Karpas-422 (cell line): ENCODE measurements around the gene MSANTD1. TPM values are rescaled to one million over a fixed set of nuclear protein-coding genes. Genes with fewer than 3 reads are reported as not detected.

Experiments
- DNase-seq: peaks from one replicate; pipeline ENCODE4 v3.0.0-alpha.2; 2015
- H2AFZ ChIP-seq: fragments of 200-600 bp; sonication (generic); 2 replicates; pipeline ENCODE4 v1.6.1; 2014; ENCODE audit warnings: antibody characterized with exemption, low read length, mixed read lengths
- H3K27ac ChIP-seq: fragments of 200-600 bp; sonication (generic); 2 replicates; pipeline ENCODE4 v1.5.1; 2014; ENCODE audit warnings: mild to moderate bottlenecking, low read length, moderate library complexity
- H3K27me3 ChIP-seq: fragments of 200-600 bp; sonication (generic); 2 replicates; pipeline ENCODE4 v1.6.1; 2014; ENCODE audit warnings: low read length, mixed read lengths
- H3K36me3 ChIP-seq: fragments of 200-600 bp; sonication (generic); 2 replicates; pipeline ENCODE4 v1.6.1; 2014; ENCODE audit warnings: low read length, mixed read lengths; ENCODE audit not compliant: insufficient read depth
- H3K4me1 ChIP-seq: fragments of 200-600 bp; sonication (generic); 2 replicates; pipeline ENCODE4 v1.6.1; 2014; ENCODE audit warnings: mild to moderate bottlenecking, low read length, mixed read lengths
- H3K4me2 ChIP-seq: fragments of 200-600 bp; sonication (generic); 2 replicates; pipeline ENCODE4 v1.6.1; 2014; ENCODE audit warnings: low read length, low read depth, mild to moderate bottlenecking; ENCODE audit not compliant: poor library complexity, severe bottlenecking
- H3K4me3 ChIP-seq: fragments of 200-600 bp; sonication (generic); 2 replicates; pipeline ENCODE4 v1.5.1; 2014; ENCODE audit warnings: mild to moderate bottlenecking, antibody characterized with exemption, low read length, mixed read lengths
- H3K79me2 ChIP-seq: fragments of 200-600 bp; sonication (generic); 2 replicates; pipeline ENCODE4 v1.6.1; 2014; ENCODE audit warnings: mild to moderate bottlenecking, low read length, mixed read lengths
- H3K9ac ChIP-seq: fragments of 200-600 bp; sonication (generic); 2 replicates; pipeline ENCODE4 v1.6.0; 2014; ENCODE audit warnings: low read length
- H3K9me2 ChIP-seq: fragments of 200-600 bp; sonication (generic), shearing (Covaris generic); replicated peaks from 2 replicates; pipeline ENCODE4 v1.6.0; 2014; ENCODE audit warnings: mild to moderate bottlenecking, low read length, moderate library complexity; ENCODE audit not compliant: insufficient read depth
- H3K9me3 ChIP-seq: fragments of 300-700, 200-600 bp; sonication (generic); 2 replicates; pipeline ENCODE4 v1.6.1; 2014; ENCODE audit warnings: low read length, mixed read lengths
- H4K20me1 ChIP-seq: fragments of 200-600 bp; sonication (generic); 2 replicates; pipeline ENCODE4 v1.6.1; 2014; ENCODE audit warnings: mild to moderate bottlenecking, antibody characterized with exemption, low read length, low read depth; ENCODE audit not compliant: insufficient read depth
- total RNA-seq: library from RNA; depleted of rRNA; stranded (reverse); fragments of >200 nt; shearing (Covaris generic); gene quantifications from 2 replicates; pipeline ENCODE4 v1.2.3, GENCODE V29; 2014; ENCODE audit warnings: low replicate concordance

MSANTD1 gene
- total RNA-seq, 1 experiment from 2014 or later: 0.52 TPM

GRCh38 chr4:3268395-3269104 lies 19.6 kb downstream of the MSANTD1 start:
- DNase-seq: no peak
- Histone ChIP-seq H3K27ac (no peak overlapping the region), H3K36me3 (no peaks in the 10 kb centered on the region), H3K4me2 (no peak overlapping the region), H3K9me3 (no peaks in the 10 kb centered on the region), H4K20me1 (no peaks in the 10 kb centered on the region), H3K79me2 (no peaks in the 10 kb centered on the region), H3K27me3 (no peaks in the 10 kb centered on the region), H3K9me2 (no peaks in the 10 kb centered on the region), H3K9ac (no peak overlapping the region), H3K4me3 (no peak overlapping the region), H3K4me1 (peaks cover 13% of the 10 kb centered on the region), H2AFZ (no peak overlapping the region)

- H3K36me3 ChIP-seq: no peaks in the 10 kb centered on the region
- H3K4me1 ChIP-seq: peaks cover 13% of the 10 kb centered on the region
- no peaks in the 10 kb centered on the region for H4K20me1 ChIP-seq
- no peak overlapping the region for H3K9ac ChIP-seq
- H3K79me2 ChIP-seq: no peaks in the 10 kb centered on the region
- DNase-seq: no peak
- H3K27me3 ChIP-seq: no peaks in the 10 kb centered on the region
- H3K4me3 ChIP-seq: no peak overlapping the region
- H3K9me2 ChIP-seq: no peaks in the 10 kb centered on the region
- no peaks in the 10 kb centered on the region for H3K9me3 ChIP-seq
- no peak overlapping the region for H3K27ac ChIP-seq
- no peak overlapping the region for H3K4me2 ChIP-seq
- no peak overlapping the region for H2AFZ ChIP-seq
These were observed 20.4 kb downstream of the MSANTD1 start for GRCh38 chr4:3269105-3269927.

GRCh38 chr4:3269991-3270611 lies 21.1 kb downstream of the MSANTD1 start:
- Histone ChIP-seq H3K27me3 (no peaks in the 10 kb centered on the region), H4K20me1 (no peaks in the 10 kb centered on the region), H3K36me3 (no peaks in the 10 kb centered on the region), H2AFZ (no peak overlapping the region), H3K79me2 (no peaks in the 10 kb centered on the region), H3K4me2 (no peak overlapping the region), H3K9me3 (no peaks in the 10 kb centered on the region), H3K9ac (no peak overlapping the region), H3K27ac (no peak overlapping the region), H3K9me2 (no peaks in the 10 kb centered on the region), H3K4me3 (no peak overlapping the region), H3K4me1 (peaks cover 13% of the 10 kb centered on the region)
- DNase-seq: no peak

- H4K20me1 ChIP-seq: no peaks in the 10 kb centered on the region
- H3K79me2 ChIP-seq: no peaks in the 10 kb centered on the region
- peaks cover 13% of the 10 kb centered on the region for H3K4me1 ChIP-seq
- H3K36me3 ChIP-seq: no peaks in the 10 kb centered on the region
- no peak for DNase-seq
- 0 out of 2 replicates have a peak overlapping the region, but pooled peaks have one; percentile 40 for H3K27ac ChIP-seq
- H2AFZ ChIP-seq: no peak overlapping the region
- no peaks in the 10 kb centered on the region for H3K27me3 ChIP-seq
- no peaks in the 10 kb centered on the region for H3K9me3 ChIP-seq
- no peaks in the 10 kb centered on the region for H3K9me2 ChIP-seq
- no peak overlapping the region for H3K9ac ChIP-seq
- no peak overlapping the region for H3K4me3 ChIP-seq
- H3K4me2 ChIP-seq: no peak overlapping the region
These were observed 22.2 kb downstream of the MSANTD1 start for GRCh38 chr4:3271131-3271530.

GRCh38 chr4:3276986-3277385 lies 28.0 kb downstream of the MSANTD1 start:
- no peak overlapping the region for H3K4me2 ChIP-seq
- no peak overlapping the region for H3K4me3 ChIP-seq
- no peak for DNase-seq
- peaks cover 2% of the 10 kb centered on the region; the same call in 1 of the 2 replicates for H3K9me3 ChIP-seq
- no peak overlapping the region for H2AFZ ChIP-seq
- peaks cover 12% of the 10 kb centered on the region for H3K36me3 ChIP-seq
- no peaks in the 10 kb centered on the region for H4K20me1 ChIP-seq
- H3K9ac ChIP-seq: no peak overlapping the region
- no peaks in the 10 kb centered on the region for H3K27me3 ChIP-seq
- no peaks in the 10 kb centered on the region for H3K79me2 ChIP-seq
- H3K9me2 ChIP-seq: no peaks in the 10 kb centered on the region
- H3K4me1 ChIP-seq: peaks cover 9% of the 10 kb centered on the region
- no peak overlapping the region for H3K27ac ChIP-seq

GRCh38 chr4:3280466-3280865 lies 31.5 kb downstream of the MSANTD1 start:
- H2AFZ ChIP-seq: no peak overlapping the region
- peaks cover 12% of the 10 kb centered on the region for H3K36me3 ChIP-seq
- no peaks in the 10 kb centered on the region for H3K4me1 ChIP-seq
- H3K79me2 ChIP-seq: no peaks in the 10 kb centered on the region
- no peak overlapping the region for H3K9ac ChIP-seq
- no peak overlapping the region for H3K27ac ChIP-seq
- H3K4me2 ChIP-seq: no peak overlapping the region
- H3K4me3 ChIP-seq: no peak overlapping the region
- H3K9me2 ChIP-seq: no peaks in the 10 kb centered on the region
- H3K9me3 ChIP-seq: peaks cover 2% of the 10 kb centered on the region; the same call in 1 of the 2 replicates
- H3K27me3 ChIP-seq: no peaks in the 10 kb centered on the region
- H4K20me1 ChIP-seq: no peaks in the 10 kb centered on the region
- DNase-seq: no peak

GRCh38 chr4:3283483-3283882 lies 34.5 kb downstream of the MSANTD1 start:
- no peaks in the 10 kb centered on the region for H3K27me3 ChIP-seq
- H4K20me1 ChIP-seq: no peaks in the 10 kb centered on the region
- no peak overlapping the region for H3K9ac ChIP-seq
- H3K36me3 ChIP-seq: peaks cover 3% of the 10 kb centered on the region; the same call in 1 of the 2 replicates
- H3K9me2 ChIP-seq: no peaks in the 10 kb centered on the region
- H3K4me1 ChIP-seq: peaks cover 10% of the 10 kb centered on the region
- no peak overlapping the region for H3K4me3 ChIP-seq
- no peak for DNase-seq
- H3K27ac ChIP-seq: no peak overlapping the region
- peaks cover 2% of the 10 kb centered on the region; the same call in 1 of the 2 replicates for H3K9me3 ChIP-seq
- no peaks in the 10 kb centered on the region for H3K79me2 ChIP-seq
- no peak overlapping the region for H3K4me2 ChIP-seq
- no peak overlapping the region for H2AFZ ChIP-seq

GRCh38 chr4:3283916-3284315 lies 35.0 kb downstream of the MSANTD1 start:
- Histone ChIP-seq H3K36me3 (peaks cover 3% of the 10 kb centered on the region; the same call in 1 of the 2 replicates), H3K4me1 (peaks cover 10% of the 10 kb centered on the region), H3K9ac (no peak overlapping the region), H3K4me2 (no peak overlapping the region), H3K4me3 (no peak overlapping the region), H3K27me3 (no peaks in the 10 kb centered on the region), H2AFZ (no peak overlapping the region), H3K27ac (no peak overlapping the region), H3K9me2 (no peaks in the 10 kb centered on the region), H3K9me3 (peaks cover 2% of the 10 kb centered on the region; the same call in 1 of the 2 replicates), H3K79me2 (no peaks in the 10 kb centered on the region), H4K20me1 (no peaks in the 10 kb centered on the region)
- DNase-seq: no peak
